Loucy (cell line): Measurements from ENCODE around the gene HEG1.

Source experiments
- H2AFZ ChIP-seq: fragments of 200-600 bp; sonication (generic); 2 replicates; pipeline ENCODE4 v1.6.0; 2016; ENCODE audit warnings: antibody characterized with exemption, mild to moderate bottlenecking, low read length, moderate library complexity
- H3F3A ChIP-seq: fragments of 200-600 bp; 2 replicates; pipeline ENCODE4 v1.6.0; 2016; ENCODE audit warnings: antibody characterized with exemption, low read depth, mild to moderate bottlenecking
- H3K27me3 ChIP-seq: fragments of 200-600 bp; sonication (generic); 2 replicates; pipeline ENCODE4 v1.6.1; 2014; ENCODE audit warnings: low read length, mild to moderate bottlenecking; ENCODE audit not compliant: insufficient read depth, poor library complexity, severe bottlenecking
- H3K36me3 ChIP-seq: fragments of 200-600 bp; sonication (generic); 2 replicates; pipeline ENCODE4 v1.6.1; 2016; ENCODE audit warnings: low read length; ENCODE audit not compliant: insufficient read depth
- H3K4me1 ChIP-seq: fragments of 200-600 bp; sonication (generic); 2 replicates; pipeline ENCODE4 v1.5.1; 2014; ENCODE audit warnings: low read length, mild to moderate bottlenecking; ENCODE audit not compliant: insufficient read depth, poor library complexity, severe bottlenecking
- H3K4me2 ChIP-seq: fragments of 200-600 bp; sonication (generic); 2 replicates; pipeline ENCODE4 v1.6.0; 2014; ENCODE audit warnings: antibody characterized with exemption, low read length, low read depth, mild to moderate bottlenecking; ENCODE audit not compliant: poor library complexity, severe bottlenecking
- H3K4me3 ChIP-seq: fragments of 200-600 bp; sonication (generic); 2 replicates; pipeline ENCODE4 v1.5.1; 2014; ENCODE audit warnings: low read length, mild to moderate bottlenecking, mixed read lengths; ENCODE audit not compliant: poor library complexity, severe bottlenecking
- H3K79me2 ChIP-seq: fragments of 200-600 bp; sonication (generic); 2 replicates; pipeline ENCODE4 v1.6.1; 2014; ENCODE audit warnings: low read length; ENCODE audit not compliant: insufficient read depth
- H3K9ac ChIP-seq: fragments of 200-600 bp; sonication (generic); 2 replicates; pipeline ENCODE4 v1.6.0; 2014; ENCODE audit warnings: mild to moderate bottlenecking, low read depth, low read length, moderate library complexity; ENCODE audit not compliant: poor library complexity, severe bottlenecking
- H3K9me2 ChIP-seq: fragments of 200-600 bp; sonication (generic); replicated peaks from 2 replicates; pipeline ENCODE4 v1.6.1; 2016; ENCODE audit warnings: low read depth, low read length, mixed read lengths
- H3K9me3 ChIP-seq: fragments of 200-600 bp; sonication (generic); 2 replicates; pipeline ENCODE4 v1.6.1; 2014; ENCODE audit warnings: mild to moderate bottlenecking, antibody characterized with exemption, low read length, low read depth; ENCODE audit not compliant: insufficient read depth
- H4K20me1 ChIP-seq: fragments of 200-600 bp; sonication (generic); 2 replicates; pipeline ENCODE4 v1.6.0; 2014; ENCODE audit warnings: antibody characterized with exemption, low read length, mild to moderate bottlenecking; ENCODE audit not compliant: insufficient read depth, poor library complexity, severe bottlenecking
- EZH2phosphoT487 ChIP-seq: fragments of 200-600 bp; IDR thresholded peaks from 2 replicates; pipeline ENCODE4 v1.6.1; 2018; ENCODE audit warnings: antibody characterized with exemption, mild to moderate bottlenecking, moderate library complexity, borderline replicate concordance
- TF ChIP-seq, protein P1 (sequence below): fragments of 200-600 bp; sonication (generic); conservative IDR thresholded peaks from 2 replicates; pipeline ENCODE4 v1.5.1; 2014; ENCODE audit warnings: mild to moderate bottlenecking, antibody characterized with exemption, low read length

HEG1 gene, protein sequence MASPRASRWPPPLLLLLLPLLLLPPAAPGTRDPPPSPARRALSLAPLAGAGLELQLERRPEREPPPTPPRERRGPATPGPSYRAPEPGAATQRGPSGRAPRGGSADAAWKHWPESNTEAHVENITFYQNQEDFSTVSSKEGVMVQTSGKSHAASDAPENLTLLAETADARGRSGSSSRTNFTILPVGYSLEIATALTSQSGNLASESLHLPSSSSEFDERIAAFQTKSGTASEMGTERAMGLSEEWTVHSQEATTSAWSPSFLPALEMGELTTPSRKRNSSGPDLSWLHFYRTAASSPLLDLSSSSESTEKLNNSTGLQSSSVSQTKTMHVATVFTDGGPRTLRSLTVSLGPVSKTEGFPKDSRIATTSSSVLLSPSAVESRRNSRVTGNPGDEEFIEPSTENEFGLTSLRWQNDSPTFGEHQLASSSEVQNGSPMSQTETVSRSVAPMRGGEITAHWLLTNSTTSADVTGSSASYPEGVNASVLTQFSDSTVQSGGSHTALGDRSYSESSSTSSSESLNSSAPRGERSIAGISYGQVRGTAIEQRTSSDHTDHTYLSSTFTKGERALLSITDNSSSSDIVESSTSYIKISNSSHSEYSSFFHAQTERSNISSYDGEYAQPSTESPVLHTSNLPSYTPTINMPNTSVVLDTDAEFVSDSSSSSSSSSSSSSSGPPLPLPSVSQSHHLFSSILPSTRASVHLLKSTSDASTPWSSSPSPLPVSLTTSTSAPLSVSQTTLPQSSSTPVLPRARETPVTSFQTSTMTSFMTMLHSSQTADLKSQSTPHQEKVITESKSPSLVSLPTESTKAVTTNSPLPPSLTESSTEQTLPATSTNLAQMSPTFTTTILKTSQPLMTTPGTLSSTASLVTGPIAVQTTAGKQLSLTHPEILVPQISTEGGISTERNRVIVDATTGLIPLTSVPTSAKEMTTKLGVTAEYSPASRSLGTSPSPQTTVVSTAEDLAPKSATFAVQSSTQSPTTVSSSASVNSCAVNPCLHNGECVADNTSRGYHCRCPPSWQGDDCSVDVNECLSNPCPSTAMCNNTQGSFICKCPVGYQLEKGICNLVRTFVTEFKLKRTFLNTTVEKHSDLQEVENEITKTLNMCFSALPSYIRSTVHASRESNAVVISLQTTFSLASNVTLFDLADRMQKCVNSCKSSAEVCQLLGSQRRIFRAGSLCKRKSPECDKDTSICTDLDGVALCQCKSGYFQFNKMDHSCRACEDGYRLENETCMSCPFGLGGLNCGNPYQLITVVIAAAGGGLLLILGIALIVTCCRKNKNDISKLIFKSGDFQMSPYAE (N-terminal part only)

DNA sequence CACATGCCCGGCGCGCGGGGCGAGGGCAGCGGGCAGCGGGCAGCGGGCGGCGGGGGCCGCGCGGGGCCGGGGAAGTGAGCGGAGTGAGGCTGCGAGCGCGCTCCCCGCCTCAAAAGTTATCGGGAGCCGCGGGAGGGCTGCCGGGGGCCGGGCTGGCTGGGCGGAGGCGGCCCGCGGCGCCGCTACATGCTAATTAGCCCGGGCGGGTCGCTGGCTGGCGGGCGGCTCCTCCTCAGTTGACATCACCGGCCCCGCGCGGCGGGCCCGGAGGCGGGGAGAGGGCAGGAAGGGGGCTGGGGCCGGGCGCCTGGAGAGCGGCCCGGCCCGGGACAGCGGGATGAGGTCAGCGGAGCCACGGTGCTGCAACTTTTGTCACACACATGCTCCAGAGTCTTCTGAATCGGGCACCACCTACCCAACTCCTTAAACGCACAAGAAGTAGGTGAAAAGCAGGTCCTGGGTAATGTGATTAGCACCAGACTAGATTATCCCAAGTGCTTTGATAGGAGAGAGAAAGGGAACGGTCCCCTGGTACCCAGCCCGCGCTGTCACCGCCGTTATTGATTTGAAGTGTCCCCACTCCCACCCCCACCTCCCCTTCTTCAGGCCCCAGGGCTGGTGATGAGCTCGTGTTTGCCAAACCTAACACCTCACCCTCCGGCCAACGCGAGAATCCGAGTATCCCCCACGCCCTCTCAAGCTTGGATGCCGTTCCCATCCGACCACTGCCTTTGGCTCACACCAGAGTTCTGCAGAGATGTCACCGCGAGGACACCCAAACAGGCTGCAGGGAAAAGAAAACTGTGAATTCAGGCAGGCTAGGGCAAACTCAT, at the start of gene HEG1:
Gene HEG1 (minus strand): TSS at position 85 of the 833 bp plus-strand sequence. CDS start 107 bp downstream, outside the sequence.
- Histone ChIP-seq H3K36me3 (no peaks in the 10 kb centered on the region), H3K4me1 (peaks cover 28% of the 10 kb centered on the region), H2AFZ (peak within 1 kb of the TSS; percentile 82), H3K9ac (peak within 1 kb of the TSS; percentile 74), H3K27me3 (peaks cover 7% of the 10 kb centered on the region), H3K4me2 (peak within 1 kb of the TSS; percentile 84), H3K79me2 (peaks cover 15% of the 10 kb centered on the region; the same call in 1 of the 2 replicates), H3K4me3 (peak within 1 kb of the TSS; percentile 81), H3K9me2 (no peaks in the 10 kb centered on the region), H4K20me1 (peaks cover 9% of the 10 kb centered on the region), H3K9me3 (no peaks in the 10 kb centered on the region), H3F3A (peaks cover 15% of the 10 kb centered on the region)
- no peak for TF ChIP-seq EZH2phosphoT487
- TF ChIP-seq, protein P1, sequence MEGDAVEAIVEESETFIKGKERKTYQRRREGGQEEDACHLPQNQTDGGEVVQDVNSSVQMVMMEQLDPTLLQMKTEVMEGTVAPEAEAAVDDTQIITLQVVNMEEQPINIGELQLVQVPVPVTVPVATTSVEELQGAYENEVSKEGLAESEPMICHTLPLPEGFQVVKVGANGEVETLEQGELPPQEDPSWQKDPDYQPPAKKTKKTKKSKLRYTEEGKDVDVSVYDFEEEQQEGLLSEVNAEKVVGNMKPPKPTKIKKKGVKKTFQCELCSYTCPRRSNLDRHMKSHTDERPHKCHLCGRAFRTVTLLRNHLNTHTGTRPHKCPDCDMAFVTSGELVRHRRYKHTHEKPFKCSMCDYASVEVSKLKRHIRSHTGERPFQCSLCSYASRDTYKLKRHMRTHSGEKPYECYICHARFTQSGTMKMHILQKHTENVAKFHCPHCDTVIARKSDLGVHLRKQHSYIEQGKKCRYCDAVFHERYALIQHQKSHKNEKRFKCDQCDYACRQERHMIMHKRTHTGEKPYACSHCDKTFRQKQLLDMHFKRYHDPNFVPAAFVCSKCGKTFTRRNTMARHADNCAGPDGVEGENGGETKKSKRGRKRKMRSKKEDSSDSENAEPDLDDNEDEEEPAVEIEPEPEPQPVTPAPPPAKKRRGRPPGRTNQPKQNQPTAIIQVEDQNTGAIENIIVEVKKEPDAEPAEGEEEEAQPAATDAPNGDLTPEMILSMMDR: no peak

DNA sequence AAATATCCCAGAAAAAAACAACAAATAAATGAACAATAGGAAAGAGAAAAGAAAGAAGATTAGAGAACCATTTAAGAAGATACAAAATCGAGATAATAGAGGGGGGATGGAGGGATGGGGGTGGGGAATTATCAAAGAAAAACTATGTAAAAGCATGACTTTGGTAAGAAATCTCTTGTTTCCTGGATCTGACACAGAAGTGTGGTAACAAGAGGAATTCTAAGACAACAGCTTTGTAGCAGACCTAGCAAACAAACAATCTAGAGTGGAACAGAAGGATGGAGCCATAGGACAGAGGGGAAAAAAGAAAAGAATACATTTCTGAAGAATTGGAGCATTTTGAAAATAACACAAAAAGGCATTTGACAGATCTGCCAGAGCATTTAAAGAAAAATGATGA, 49.3 kb upstream of the HEG1 start:
- Histone ChIP-seq H3F3A (no peaks in the 10 kb centered on the region), H2AFZ (no peak overlapping the region), H3K4me1 (peaks cover 9% of the 10 kb centered on the region), H3K4me3 (no peak overlapping the region), H3K36me3 (no peaks in the 10 kb centered on the region), H3K9ac (no peak overlapping the region), H3K27me3 (no peaks in the 10 kb centered on the region), H4K20me1 (no peaks in the 10 kb centered on the region), H3K4me2 (no peak overlapping the region), H3K79me2 (no peaks in the 10 kb centered on the region), H3K9me2 (no peaks in the 10 kb centered on the region), H3K9me3 (no peaks in the 10 kb centered on the region)
- TF ChIP-seq, protein P1: no peak
- TF ChIP-seq EZH2phosphoT487: no peak

DNA sequence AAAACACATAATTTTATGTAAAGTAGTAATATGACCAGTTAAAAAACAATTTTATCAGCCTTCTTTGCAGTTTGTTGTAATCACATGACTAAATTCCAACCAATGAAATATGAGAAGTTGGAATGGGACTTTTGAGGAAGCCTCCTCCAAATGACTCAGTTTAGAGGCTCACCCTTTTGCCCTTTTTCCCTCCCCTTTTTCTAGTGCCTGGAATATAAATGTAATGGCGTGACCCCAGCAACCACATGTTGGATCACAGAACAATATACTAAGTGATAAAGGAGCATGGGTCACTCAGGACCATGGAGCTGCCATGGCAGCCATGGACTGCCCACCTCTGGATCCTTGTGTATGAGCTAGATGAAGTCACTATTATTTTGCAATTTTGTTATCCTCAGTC, 48.8 kb upstream of the HEG1 start:
- no peak overlapping the region for H3K4me3 ChIP-seq
- H3K4me1 ChIP-seq: peaks cover 6% of the 10 kb centered on the region
- no peak overlapping the region for H2AFZ ChIP-seq
- no peaks in the 10 kb centered on the region for H3K27me3 ChIP-seq
- no peak overlapping the region for H3K9ac ChIP-seq
- no peaks in the 10 kb centered on the region for H3K9me3 ChIP-seq
- no peaks in the 10 kb centered on the region for H3F3A ChIP-seq
- no peaks in the 10 kb centered on the region for H3K9me2 ChIP-seq
- H3K4me2 ChIP-seq: no peak overlapping the region
- H3K36me3 ChIP-seq: no peaks in the 10 kb centered on the region
- H4K20me1 ChIP-seq: no peaks in the 10 kb centered on the region
- no peaks in the 10 kb centered on the region for H3K79me2 ChIP-seq
- TF ChIP-seq, protein P1: no peak
- TF ChIP-seq EZH2phosphoT487: no peak
